Cardiac fibroblast (primary cell): ENCODE measurements around the gene LMO4.

Experiments used
- DNase-seq, 2 donors: peaks; one replicate each; pipeline versions ENCODE4 v3.0.0 to v3.0.0-alpha.2; 2010; ENCODE audit warnings: low read depth in 2 of 2
- H3K4me3 ChIP-seq, 2 donors: replicated peaks in 1 of 2; 1 replicate in 1 of 2; 2 replicates in 1 of 2; pipeline ENCODE4 v1.5.1; 2011; ENCODE audit warnings: low read depth in 2 of 2, low read length in 2 of 2, mild to moderate bottlenecking in 2 of 2, moderate library complexity in 1 of 2
- TF ChIP-seq, protein P1 (sequence below): IDR thresholded peaks from one replicate; pipeline ENCODE4 v1.5.1; 2011; ENCODE audit warnings: low read depth, mild to moderate bottlenecking, low read length, inconsistent platforms

The LMO4 gene

GRCh38 chr1:87338566-87338965 lies 9.9 kb downstream of the LMO4 start:
- TF ChIP-seq, protein P1, sequence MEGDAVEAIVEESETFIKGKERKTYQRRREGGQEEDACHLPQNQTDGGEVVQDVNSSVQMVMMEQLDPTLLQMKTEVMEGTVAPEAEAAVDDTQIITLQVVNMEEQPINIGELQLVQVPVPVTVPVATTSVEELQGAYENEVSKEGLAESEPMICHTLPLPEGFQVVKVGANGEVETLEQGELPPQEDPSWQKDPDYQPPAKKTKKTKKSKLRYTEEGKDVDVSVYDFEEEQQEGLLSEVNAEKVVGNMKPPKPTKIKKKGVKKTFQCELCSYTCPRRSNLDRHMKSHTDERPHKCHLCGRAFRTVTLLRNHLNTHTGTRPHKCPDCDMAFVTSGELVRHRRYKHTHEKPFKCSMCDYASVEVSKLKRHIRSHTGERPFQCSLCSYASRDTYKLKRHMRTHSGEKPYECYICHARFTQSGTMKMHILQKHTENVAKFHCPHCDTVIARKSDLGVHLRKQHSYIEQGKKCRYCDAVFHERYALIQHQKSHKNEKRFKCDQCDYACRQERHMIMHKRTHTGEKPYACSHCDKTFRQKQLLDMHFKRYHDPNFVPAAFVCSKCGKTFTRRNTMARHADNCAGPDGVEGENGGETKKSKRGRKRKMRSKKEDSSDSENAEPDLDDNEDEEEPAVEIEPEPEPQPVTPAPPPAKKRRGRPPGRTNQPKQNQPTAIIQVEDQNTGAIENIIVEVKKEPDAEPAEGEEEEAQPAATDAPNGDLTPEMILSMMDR, result no peak
- no peak overlapping the region for H3K4me3 ChIP-seq
- no peak for DNase-seq

GRCh38 chr1:87344231-87344630 lies 15.6 kb downstream of the LMO4 start:
- no peak overlapping the region for H3K4me3 ChIP-seq
- TF ChIP-seq, protein P1, result no peak
- DNase-seq, result no peak

GRCh38 chr1:87346130-87346814 lies 17.6 kb downstream of the LMO4 start:
- DNase-seq, result no peak
- no peak overlapping the region for H3K4me3 ChIP-seq
- TF ChIP-seq, protein P1, result no peak

- H3K4me3 ChIP-seq, result no peak overlapping the region
- TF ChIP-seq, protein P1, result no peak
- no peak for DNase-seq
Measured at GRCh38 chr1:87348341-87349019, 19.8 kb downstream of the LMO4 start.

DNA sequence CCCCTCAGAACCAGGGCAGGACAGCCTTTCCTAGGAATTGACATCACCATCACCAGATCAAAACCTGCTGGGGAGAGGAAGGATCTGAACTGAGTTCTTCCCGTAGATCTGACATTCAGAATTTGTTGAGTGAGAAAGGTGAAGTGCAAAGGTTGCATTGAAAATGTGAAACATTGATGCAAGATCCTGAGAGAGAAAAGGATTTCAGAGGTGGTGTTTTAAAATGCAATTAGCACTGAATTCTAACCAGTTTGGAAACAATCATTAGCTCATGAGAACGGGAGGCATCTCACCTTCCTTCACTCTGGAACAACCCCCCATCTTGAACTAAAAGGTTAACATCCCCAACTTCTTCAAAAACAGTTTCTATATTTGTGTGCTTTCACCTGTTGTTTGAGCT lies 20.4 kb downstream of the LMO4 start:
- H3K4me3 ChIP-seq, result no peak overlapping the region
- TF ChIP-seq, protein P1, result no peak
- no peak for DNase-seq

DNA sequence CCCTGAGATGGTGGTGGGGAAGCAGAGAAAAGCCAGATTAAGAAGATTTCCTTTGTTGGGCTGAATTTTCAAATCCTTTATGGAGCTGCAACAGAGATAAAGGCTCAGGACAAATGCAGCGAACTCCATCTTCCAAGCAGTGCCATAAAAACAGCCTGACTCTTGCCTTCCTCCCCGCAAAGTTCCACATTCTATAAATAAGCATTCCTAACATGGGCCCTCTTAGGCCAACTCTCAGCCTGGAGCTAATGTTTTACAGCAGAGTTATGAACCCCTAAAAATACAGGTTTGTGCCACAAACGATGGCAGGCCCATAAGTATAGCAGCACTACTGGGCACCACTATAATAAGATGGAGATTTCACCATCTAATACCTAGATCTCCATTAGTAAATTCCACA lies 27.2 kb downstream of the LMO4 start:
- H3K4me3 ChIP-seq, result no peak overlapping the region
- TF ChIP-seq, protein P1, result no peak
- no peak for DNase-seq

GRCh38 chr1:87356591-87356990 lies 27.9 kb downstream of the LMO4 start:
- TF ChIP-seq, protein P1, result no peak
- H3K4me3 ChIP-seq, result no peak overlapping the region
- DNase-seq, result no peak
